Keratinocyte (primary cell): ENCODE measurements around the gene APOD.

Experiments
- EZH2 ChIP-seq: IDR thresholded peaks from one replicate; pipeline ENCODE4 v1.6.1; 2012; ENCODE audit warnings: inconsistent platforms, mild to moderate bottlenecking, low read length, moderate library complexity
- TF ChIP-seq, protein P1 (sequence below), 3 experiments: IDR thresholded peaks in 1 of 3; conservative IDR thresholded peaks in 1 of 3; optimal IDR thresholded peaks in 1 of 3; 2 replicates in 2 of 3; 3 replicates in 1 of 3; pipeline versions ENCODE3 to v1.5.1; 2011; ENCODE audit warnings: low read length in 3 of 3, mild to moderate bottlenecking in 3 of 3, moderate library complexity in 2 of 3, control low read depth in 1 of 3, inconsistent platforms in 1 of 3; ENCODE audit not compliant: insufficient read depth in 2 of 3; ENCODE audit errors: extremely low read depth in 1 of 3

DNA sequence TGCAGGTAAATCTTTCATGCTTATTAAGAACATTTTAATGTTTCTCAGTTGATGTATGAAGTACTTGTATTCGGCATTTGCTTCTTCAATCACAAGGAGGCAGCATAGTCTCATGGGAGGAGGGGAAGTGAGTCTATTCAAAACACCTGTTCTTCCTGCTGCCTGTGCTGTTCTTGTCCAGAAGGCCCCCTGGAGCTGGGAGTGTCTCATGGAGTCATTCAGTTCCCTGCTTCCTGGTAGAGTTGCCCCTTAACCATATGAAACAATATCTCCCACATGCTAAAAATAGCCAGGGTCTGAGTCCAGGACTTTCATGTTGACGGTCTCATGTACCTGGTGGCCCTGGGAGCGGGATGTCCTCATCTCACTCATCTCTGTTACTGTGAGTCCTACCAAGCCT is 25.1 kb downstream of the APOD start:
- TF ChIP-seq, protein P1, sequence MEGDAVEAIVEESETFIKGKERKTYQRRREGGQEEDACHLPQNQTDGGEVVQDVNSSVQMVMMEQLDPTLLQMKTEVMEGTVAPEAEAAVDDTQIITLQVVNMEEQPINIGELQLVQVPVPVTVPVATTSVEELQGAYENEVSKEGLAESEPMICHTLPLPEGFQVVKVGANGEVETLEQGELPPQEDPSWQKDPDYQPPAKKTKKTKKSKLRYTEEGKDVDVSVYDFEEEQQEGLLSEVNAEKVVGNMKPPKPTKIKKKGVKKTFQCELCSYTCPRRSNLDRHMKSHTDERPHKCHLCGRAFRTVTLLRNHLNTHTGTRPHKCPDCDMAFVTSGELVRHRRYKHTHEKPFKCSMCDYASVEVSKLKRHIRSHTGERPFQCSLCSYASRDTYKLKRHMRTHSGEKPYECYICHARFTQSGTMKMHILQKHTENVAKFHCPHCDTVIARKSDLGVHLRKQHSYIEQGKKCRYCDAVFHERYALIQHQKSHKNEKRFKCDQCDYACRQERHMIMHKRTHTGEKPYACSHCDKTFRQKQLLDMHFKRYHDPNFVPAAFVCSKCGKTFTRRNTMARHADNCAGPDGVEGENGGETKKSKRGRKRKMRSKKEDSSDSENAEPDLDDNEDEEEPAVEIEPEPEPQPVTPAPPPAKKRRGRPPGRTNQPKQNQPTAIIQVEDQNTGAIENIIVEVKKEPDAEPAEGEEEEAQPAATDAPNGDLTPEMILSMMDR (optimal IDR thresholded peaks at IDR 0.05 in 1 of 3, IDR thresholded peaks at IDR 0.05 in 1 of 3, conservative IDR thresholded peaks at IDR 0.05 in 1 of 3; ENCODE audit: extremely low read depth in 1 of 3, insufficient read depth in 2 of 3, low read length in 3 of 3): peak; percentile 49 to 54 (median 49)
- no peak for TF ChIP-seq EZH2
